NCI-H446 (cell line): ENCODE measurements around the gene DENND5B.
"Not testable (repeated sequence)": the region's sequence is repeated elsewhere in the genome, so short reads cannot be mapped to it uniquely, and the experiment has no call there.

ENCODE experiments used
- DNase-seq, 2 experiments: peaks; one replicate each; lab custom pipeline; 2025; lab: John Stamatoyannopoulos, UW

DENND5B gene

GRCh38 chr12:31377210-31377609 is 213.7 kb downstream of the DENND5B start:
- not testable (repeated sequence) for DNase-seq

- DNase-seq: not testable (repeated sequence)
Measured at GRCh38 chr12:31375422-31375821, 215.5 kb downstream of the DENND5B start.

GRCh38 chr12:31371256-31371620 is 219.7 kb downstream of the DENND5B start:
- no peak for DNase-seq

- no peak for DNase-seq
Measured at GRCh38 chr12:31370531-31371255, 220.2 kb downstream of the DENND5B start.

- DNase-seq: no peak
Measured at GRCh38 chr12:31369712-31370521, 221.0 kb downstream of the DENND5B start.

- DNase-seq: no peak
Measured at GRCh38 chr12:31368666-31369361, 222.1 kb downstream of the DENND5B start.

- no peak for DNase-seq
Measured at GRCh38 chr12:31366104-31366621, 224.8 kb downstream of the DENND5B start.

- DNase-seq: no peak
Measured at GRCh38 chr12:31363831-31364230, 227.1 kb downstream of the DENND5B start.

- DNase-seq: no peak
Measured at GRCh38 chr12:31363416-31363809, 227.5 kb downstream of the DENND5B start.

GRCh38 chr12:31362759-31363415 is 228.0 kb downstream of the DENND5B start:
- no peak for DNase-seq

GRCh38 chr12:31362115-31362758 is 228.7 kb downstream of the DENND5B start:
- DNase-seq: peak in 1 of 2 experiments; percentile 32

- DNase-seq: no peak
Measured at GRCh38 chr12:31361730-31362114, 229.2 kb downstream of the DENND5B start.

GRCh38 chr12:31355747-31356107 is 235.2 kb downstream of the DENND5B start:
- DNase-seq: no peak

- DNase-seq: no peak
Measured at GRCh38 chr12:31353750-31354708, 236.9 kb downstream of the DENND5B start.

GRCh38 chr12:31346267-31346666 is 244.7 kb downstream of the DENND5B start:
- no peak for DNase-seq

- no peak for DNase-seq
Measured at GRCh38 chr12:31343139-31343538, 247.8 kb downstream of the DENND5B start.

- DNase-seq: no peak
Measured at GRCh38 chr12:31342286-31342685, 248.7 kb downstream of the DENND5B start.

- no peak for DNase-seq
Measured at GRCh38 chr12:31339831-31340622, 250.9 kb downstream of the DENND5B start.

GRCh38 chr12:31337952-31338351 is 253.0 kb downstream of the DENND5B start:
- no peak for DNase-seq
